Stimulated activated CD8-positive, alpha-beta memory T cell treated with anti-CD3 and anti-CD28 coated beads, Interleukin-15, amount 100 ng/mL, for 1 hour (primary cell): Measurements from ENCODE around the gene FBXO33.

Source experiments
- DNase-seq: peaks from one replicate; pipeline ENCODE4 v3.0.0-alpha.2; 2020; ENCODE audit warnings: low read depth

The FBXO33 gene

GRCh38 chr14:39432179-39432618 is at the start of gene FBXO33:
Gene FBXO33 (minus strand): TSS chr14:39432433. CDS start chr14:39432162, 271 bp downstream.
- DNase-seq = peak; percentile 91

- DNase-seq = no peak
Measured at GRCh38 chr14:39474416-39474911, 42.2 kb upstream of the FBXO33 start.

- DNase-seq = no peak
Measured at GRCh38 chr14:39472078-39472477, 39.8 kb upstream of the FBXO33 start.

- DNase-seq = peak; percentile 6
Measured at GRCh38 chr14:39469094-39469710, 37.0 kb upstream of the FBXO33 start.

- DNase-seq = no peak
Measured at GRCh38 chr14:39467889-39468524, 35.8 kb upstream of the FBXO33 start.

GRCh38 chr14:39459795-39460478 is 27.7 kb upstream of the FBXO33 start:
- no peak for DNase-seq

GRCh38 chr14:39456702-39457250 is 24.5 kb upstream of the FBXO33 start:
- DNase-seq = no peak

- no peak for DNase-seq
Measured at GRCh38 chr14:39454906-39455539, 22.8 kb upstream of the FBXO33 start.

GRCh38 chr14:39452680-39453079 is 20.4 kb upstream of the FBXO33 start:
- no peak for DNase-seq

- no peak for DNase-seq
Measured at GRCh38 chr14:39451811-39452210, 19.6 kb upstream of the FBXO33 start.

- no peak for DNase-seq
Measured at GRCh38 chr14:39447175-39447661, 15.0 kb upstream of the FBXO33 start.

- DNase-seq = no peak
Measured at GRCh38 chr14:39446131-39446744, 14.0 kb upstream of the FBXO33 start.

- DNase-seq = no peak
Measured at GRCh38 chr14:39442293-39442692, 10.1 kb upstream of the FBXO33 start.

- DNase-seq = no peak
Measured at GRCh38 chr14:39441805-39442204, 9.6 kb upstream of the FBXO33 start.

GRCh38 chr14:39440975-39441374 is 8.7 kb upstream of the FBXO33 start:
- DNase-seq = no peak

GRCh38 chr14:39435241-39435640 is 3.0 kb upstream of the FBXO33 start:
- no peak for DNase-seq

GRCh38 chr14:39434401-39434800 is 2.2 kb upstream of the FBXO33 start:
- DNase-seq = no peak

- no peak for DNase-seq
Measured at GRCh38 chr14:39433452-39433813, 1.2 kb upstream of the FBXO33 start.

- DNase-seq = peak; percentile 45
Measured at GRCh38 chr14:39432619-39433451, 602 bp upstream of the FBXO33 start.

GRCh38 chr14:39431416-39432178 is 636 bp downstream of the FBXO33 start:
- no peak for DNase-seq
